Muscle of leg (tissue), 11 donors: Measurements from ENCODE around the gene RAB4B. TPM values are rescaled to one million over a fixed set of nuclear protein-coding genes. Genes with fewer than 3 reads are reported as not detected.
A peak's percentile ranks its signal among the peaks of the same experiment; 100 is the strongest.
"Not testable (repeated sequence)": the region's sequence is repeated elsewhere in the genome, so short reads cannot be mapped to it uniquely, and the experiment has no call there.

Source experiments
- DNase-seq: peaks from one replicate; pipeline ENCODE4 v3.0.0; 2013
- H3K27ac ChIP-seq: one replicate; pipeline ENCODE4 v1.5.1; 2013; ENCODE audit warnings: mild to moderate bottlenecking, low read length, control low read depth
- H3K27me3 ChIP-seq: one replicate; pipeline ENCODE4 v1.6.1; 2013; ENCODE audit warnings: low read length; ENCODE audit not compliant: control insufficient read depth, insufficient read depth
- H3K36me3 ChIP-seq: one replicate; pipeline ENCODE4 v1.6.1; 2013; ENCODE audit warnings: low read length; ENCODE audit not compliant: control insufficient read depth, insufficient read depth
- H3K4me1 ChIP-seq: one replicate; pipeline ENCODE4 v1.6.1; 2013; ENCODE audit warnings: low read length; ENCODE audit not compliant: control insufficient read depth, insufficient read depth
- H3K4me3 ChIP-seq: one replicate; pipeline ENCODE4 v1.5.1; 2013; ENCODE audit warnings: low read length, control low read depth
- H3K9me3 ChIP-seq: replicated peaks from 2 replicates; pipeline ENCODE4 v1.6.1; 2013; ENCODE audit warnings: low read depth, low read length; ENCODE audit not compliant: control insufficient read depth
- WGBS: methylation state at CpG from one replicate; pipeline ENCODE4 v1.1.5; 2013; ENCODE audit warnings: missing lambda C conversion rate; ENCODE audit not compliant: insufficient coverage; 5-methylcytosine and 5-hydroxymethylcytosine counted together
- polyA plus RNA-seq, 8 donors: library from polyadenylated mRNA; unstranded; fragments of 120-200 nt; gene quantifications; one replicate each; pipeline versions ENCODE4 v1.2.1 to v1.2.3, GENCODE V29; 2013; ENCODE audit warnings: inconsistent platforms in 1 of 8, low replicate concordance in 1 of 8; ENCODE audit not compliant: insufficient read length in 8 of 8, insufficient read depth in 1 of 8
- total RNA-seq: library from RNA; stranded (reverse); fragments of 120-200 nt; gene quantifications from one replicate; pipeline ENCODE4 v1.2.4, GENCODE V29; 2013

RAB4B gene
- total and polyA plus RNA-seq, 9 donors: 6.0 to 11.0 (median 9.6) TPM

DNA sequence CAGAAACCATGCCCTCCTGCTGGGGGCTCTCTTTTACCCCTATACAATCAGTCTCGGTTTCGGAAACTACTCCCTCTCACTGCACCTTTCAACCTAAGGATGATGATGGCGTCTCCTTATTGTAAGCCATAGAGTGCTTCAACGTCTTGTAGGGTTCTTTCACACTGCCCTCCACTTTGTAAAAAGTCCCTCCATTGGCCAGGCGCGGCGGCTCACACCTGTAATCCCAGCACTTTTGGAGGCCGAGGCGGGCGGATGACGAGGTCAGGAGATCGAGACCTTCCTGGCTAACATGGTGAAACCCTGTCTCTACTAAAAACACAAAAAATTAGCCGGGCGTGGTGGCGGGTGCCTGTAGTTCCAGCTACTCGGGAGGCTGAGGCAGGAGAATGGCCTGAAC is 52.7 kb downstream of the RAB4B start:
- not testable (repeated sequence) for H3K4me3 ChIP-seq, H3K4me1 ChIP-seq, H3K36me3 ChIP-seq, H3K27me3 ChIP-seq, H3K9me3 ChIP-seq, DNase-seq, H3K27ac ChIP-seq
- 90% methylated on average over 9 of the region's 16 CpGs for WGBS

DNA sequence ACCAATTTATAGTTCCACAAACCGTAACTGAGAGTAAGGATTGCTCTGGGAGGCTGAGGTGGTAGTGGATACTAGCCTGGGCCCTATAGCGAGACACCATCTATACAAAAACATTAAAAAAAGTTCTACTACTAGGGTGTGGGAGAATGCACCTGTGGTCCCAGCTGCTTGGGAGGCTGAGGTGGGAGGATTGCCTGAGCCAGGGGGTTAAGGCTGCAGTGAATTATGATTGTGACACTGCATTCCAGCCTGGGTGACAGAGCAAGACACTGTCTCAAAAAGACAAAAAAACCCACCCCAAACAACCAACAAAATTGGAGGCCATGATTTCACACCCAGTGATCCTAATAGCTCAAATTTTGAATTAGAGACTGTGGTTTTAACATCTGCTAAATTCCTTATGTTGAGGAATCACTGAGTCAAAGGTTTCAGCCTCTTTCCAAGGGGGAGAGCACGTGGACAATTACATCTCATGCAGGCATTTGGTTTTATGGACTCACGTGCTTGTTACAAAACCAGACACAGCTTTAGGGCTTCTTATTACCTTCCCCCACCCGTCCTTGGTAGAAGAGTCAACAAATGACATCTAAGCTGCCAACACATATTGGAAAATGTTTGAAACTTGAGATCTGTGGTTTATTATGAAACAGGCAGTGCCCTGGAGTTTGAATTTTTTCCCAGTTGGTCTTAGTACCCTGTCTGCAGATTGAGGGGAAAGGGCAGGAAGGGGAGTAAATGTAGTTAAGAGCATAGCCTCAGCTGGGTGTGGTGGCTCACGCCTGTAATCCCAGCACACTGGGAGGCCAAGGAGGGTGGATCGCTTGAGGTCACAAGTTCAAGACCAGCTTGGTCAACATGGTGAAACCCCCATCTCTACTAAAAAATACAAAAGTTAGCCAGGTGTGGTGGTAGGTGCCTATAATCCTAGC is 53.7 kb downstream of the RAB4B start:
- H3K27ac ChIP-seq: no peak overlapping the region
- DNase-seq: peak; percentile 80
- no CpG with 5 or more reads among the region's 7 CpGs for WGBS

DNA sequence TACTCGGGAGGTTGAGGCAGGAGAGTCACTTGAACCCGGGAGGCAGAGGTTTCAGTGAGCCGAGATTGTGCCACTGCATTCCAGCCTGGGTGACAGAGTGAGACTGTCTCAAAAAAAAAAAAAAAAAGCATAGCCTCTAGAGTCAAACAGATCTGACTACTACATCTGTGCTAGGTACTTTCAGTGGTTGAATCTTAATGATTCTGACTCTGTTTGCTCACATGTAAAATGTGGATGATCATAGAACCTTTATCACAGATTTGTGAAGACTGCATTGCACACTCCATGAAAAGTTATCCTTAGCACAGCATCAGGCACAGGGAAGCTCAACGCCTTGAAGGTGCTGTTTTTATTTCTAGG is 54.4 kb downstream of the RAB4B start:
- H3K9me3 ChIP-seq, H3K27ac ChIP-seq, H3K36me3 ChIP-seq, H3K4me3 ChIP-seq, H3K4me1 ChIP-seq, DNase-seq, H3K27me3 ChIP-seq: not testable (repeated sequence)
- WGBS: no CpG with 5 or more reads among the region's 4 CpGs

More for the DNA sequence above, 53.7 kb downstream of the RAB4B start:
- Histone ChIP-seq H3K36me3 (peaks cover 4% of the 10 kb centered on the region), H3K4me3 (no peak overlapping the region), H3K4me1 (no peaks in the 10 kb centered on the region), H3K9me3 (no peaks in the 10 kb centered on the region), H3K27me3 (no peaks in the 10 kb centered on the region)

DNA sequence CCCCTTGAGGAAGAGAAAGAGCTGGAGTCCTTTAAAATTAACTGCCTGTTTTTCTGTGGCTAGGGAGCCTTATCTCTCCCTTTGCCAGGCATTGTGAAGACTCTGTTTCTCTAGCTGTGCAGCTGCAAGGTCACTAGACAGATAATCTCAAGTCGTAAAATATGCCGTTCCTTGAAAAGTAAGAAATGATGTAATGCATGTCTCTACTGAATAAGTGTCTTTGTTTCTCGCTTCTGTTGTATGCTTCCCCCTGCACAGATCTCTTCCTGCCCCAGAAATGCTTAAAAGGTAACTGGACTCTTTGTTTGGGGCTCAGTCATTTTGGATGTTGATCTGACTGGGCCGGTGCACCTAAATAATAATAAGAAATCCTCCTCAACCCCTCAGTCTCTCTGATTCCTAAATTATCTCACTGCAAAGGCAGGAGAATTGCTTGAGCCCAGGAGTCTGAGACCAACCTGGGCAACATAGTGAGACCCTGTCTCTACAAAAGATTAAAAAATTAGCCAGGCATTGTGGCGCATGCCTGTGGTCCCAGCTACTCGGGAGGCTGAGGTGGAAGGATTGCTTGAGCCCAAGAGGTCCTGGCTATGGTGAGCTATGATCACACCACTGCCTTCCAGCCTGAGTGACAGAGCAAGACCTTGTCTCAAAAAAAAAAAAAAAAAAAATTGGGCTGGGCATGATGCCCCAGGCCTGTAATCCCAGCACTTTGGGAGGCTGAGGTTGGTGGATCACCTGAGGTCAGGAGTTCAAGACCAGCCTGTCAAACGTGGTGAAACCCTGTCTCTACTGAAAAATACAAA is 55.9 kb downstream of the RAB4B start:
- WGBS: no CpG with 5 or more reads among the region's 7 CpGs
- H3K27ac ChIP-seq, H3K4me1 ChIP-seq, H3K4me3 ChIP-seq, H3K27me3 ChIP-seq, H3K36me3 ChIP-seq, DNase-seq, H3K9me3 ChIP-seq: not testable (repeated sequence)

DNA sequence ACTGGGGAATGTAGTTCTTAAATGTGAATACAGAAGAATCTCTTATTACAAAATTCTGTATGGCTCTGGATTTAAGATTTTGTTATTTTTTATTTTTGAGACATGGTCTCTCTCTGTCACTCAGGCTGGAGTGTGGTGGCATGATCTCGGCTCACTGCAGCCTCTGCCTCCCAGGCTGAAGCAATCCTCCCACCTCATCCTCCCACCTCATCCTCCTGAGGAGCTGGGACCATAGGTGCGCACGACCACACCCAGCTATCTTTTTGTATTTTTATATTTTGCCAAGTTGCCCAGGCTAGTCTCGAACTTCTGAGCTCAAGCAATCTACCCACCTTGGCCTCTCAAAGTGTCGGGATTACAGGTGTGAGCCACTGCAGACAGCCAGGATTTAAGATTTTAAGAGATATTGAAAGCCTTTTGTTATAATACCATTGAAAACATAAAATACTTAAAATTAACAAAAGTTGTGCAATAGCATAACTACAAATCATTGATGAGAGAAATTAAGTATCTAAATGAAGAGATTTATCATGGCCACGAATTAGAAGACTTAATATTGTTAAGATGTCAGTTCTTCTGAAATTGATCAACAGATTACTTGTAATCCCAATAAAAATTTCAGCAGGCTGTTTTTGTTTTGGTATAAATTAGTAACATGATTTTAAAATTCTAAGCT is 58.8 kb downstream of the RAB4B start:
- 80% methylated on average over 2 of the region's 6 CpGs for WGBS
- no peaks in the 10 kb centered on the region for H3K36me3 ChIP-seq
- H3K4me3 ChIP-seq: no peak overlapping the region
- no peaks in the 10 kb centered on the region for H3K4me1 ChIP-seq
- no peaks in the 10 kb centered on the region for H3K9me3 ChIP-seq
- H3K27ac ChIP-seq: no peak overlapping the region
- H3K27me3 ChIP-seq: no peaks in the 10 kb centered on the region
- no peak for DNase-seq

DNA sequence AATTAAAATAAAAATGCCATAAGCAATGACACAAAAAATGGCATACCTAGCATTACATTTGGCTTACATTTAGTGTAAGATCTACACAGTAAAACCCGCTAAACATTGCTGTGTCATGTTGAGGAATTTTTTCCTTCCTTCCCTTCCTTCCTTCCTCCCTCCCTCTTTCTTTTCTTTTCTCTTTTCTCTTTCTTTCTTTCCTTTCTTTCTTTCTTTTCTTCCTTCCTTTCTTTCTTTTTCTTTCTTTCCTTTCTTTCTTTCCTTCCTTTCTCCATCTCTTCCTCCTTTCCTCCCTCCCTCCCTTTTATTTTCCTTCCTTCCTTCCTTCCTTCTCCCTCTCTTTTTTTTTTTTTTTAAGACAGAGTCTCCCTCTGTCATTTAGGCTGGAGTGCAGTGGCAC is 60.4 kb downstream of the RAB4B start:
- not testable (repeated sequence) for DNase-seq, H3K27me3 ChIP-seq, H3K27ac ChIP-seq, H3K9me3 ChIP-seq, H3K36me3 ChIP-seq, H3K4me1 ChIP-seq, H3K4me3 ChIP-seq
- 71% methylated on average over 1 of the region's 1 CpG for WGBS

DNA sequence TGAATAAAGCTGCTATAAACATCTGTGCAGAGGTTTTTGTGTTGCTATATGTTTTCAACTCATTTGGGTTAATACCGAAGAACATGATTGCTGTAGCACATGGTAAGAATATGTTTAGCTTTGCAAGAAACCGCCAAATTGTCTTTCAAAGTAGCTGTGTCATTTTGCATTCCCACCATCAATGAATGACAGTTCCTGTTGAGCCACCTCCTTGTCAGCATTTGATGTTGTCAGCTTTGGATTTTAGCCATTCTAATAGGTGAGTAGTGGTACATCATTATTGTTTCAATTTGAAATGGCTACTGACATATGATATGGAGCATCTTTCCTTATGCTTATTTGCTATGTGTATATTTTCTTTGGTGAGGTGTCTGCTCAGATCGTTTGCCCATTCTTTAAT is 64.0 kb downstream of the RAB4B start:
- H3K4me3 ChIP-seq, H3K36me3 ChIP-seq, H3K9me3 ChIP-seq, DNase-seq, H3K27me3 ChIP-seq, H3K27ac ChIP-seq, H3K4me1 ChIP-seq: not testable (repeated sequence)
- no CpG with 5 or more reads among the region's 3 CpGs for WGBS

DNA sequence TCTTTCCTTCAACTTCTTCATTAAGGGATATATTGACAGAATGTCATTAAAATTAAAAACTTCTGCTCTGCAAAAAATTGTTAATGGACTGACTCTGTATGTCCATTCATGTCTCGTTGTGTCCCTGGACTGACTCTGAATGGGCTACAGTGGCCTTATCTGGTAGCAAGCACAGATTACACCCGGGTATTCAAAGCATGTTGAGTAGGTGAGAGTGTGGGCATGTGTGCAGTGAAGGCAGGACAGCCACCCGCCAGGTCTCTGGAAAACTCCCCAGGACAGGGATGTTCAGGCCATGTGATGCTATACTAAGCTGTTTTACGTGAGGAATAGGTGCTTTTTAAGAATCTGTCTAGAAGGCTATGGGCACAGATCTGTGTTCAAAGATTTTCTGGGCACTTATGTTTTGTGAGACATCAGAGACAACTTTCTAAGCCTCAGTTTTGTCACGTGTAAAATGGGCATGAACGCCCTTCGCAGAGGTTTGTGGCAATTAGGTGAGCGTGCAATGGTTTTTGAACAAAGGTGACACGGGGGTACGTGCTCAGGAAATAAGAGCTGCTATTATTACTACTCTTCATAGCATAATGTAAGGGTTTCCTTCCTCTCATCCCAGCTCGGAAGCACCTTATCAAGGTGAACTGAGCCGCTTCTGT is 65.1 kb downstream of the RAB4B start:
- H3K9me3 ChIP-seq, H3K27ac ChIP-seq, H3K27me3 ChIP-seq, H3K4me1 ChIP-seq, H3K4me3 ChIP-seq, DNase-seq, H3K36me3 ChIP-seq: not testable (repeated sequence)
- WGBS: 26% methylated on average over 4 of the region's 12 CpGs

DNA sequence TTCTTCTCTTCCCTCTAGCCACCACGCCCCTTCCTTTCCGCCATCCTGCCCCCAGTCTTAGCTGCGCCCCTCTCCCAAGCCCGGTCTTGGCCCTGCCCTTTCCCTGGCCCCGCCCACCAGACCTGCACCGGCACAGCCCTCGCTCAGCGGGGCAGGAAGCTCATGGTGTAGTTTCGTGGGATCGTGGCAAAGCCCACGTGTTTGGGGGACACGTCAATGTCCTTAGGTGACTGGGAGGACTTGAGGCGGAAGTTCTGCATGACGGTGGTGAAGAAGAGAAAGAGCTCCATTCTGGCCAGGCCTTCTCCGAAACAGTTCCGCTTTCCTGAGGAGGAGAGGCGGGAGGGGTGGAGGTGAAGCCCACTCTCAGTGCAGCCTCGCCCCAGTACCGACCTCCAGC is 65.6 kb downstream of the RAB4B start:
- DNase-seq, H3K4me3 ChIP-seq, H3K9me3 ChIP-seq, H3K36me3 ChIP-seq, H3K4me1 ChIP-seq, H3K27ac ChIP-seq: not testable (repeated sequence)
- peaks cover 15% of the 10 kb centered on the region for H3K27me3 ChIP-seq
- WGBS: 20% methylated on average over 2 of the region's 19 CpGs
